Putamen (tissue), 1 donor: ENCODE results near the gene TGFBR2.
A peak's percentile ranks its signal among the peaks of the same experiment; 100 is the strongest.

Source experiments
- DNase-seq: peaks from one replicate; pipeline ENCODE4 v3.0.0-alpha.2; 2016; ENCODE audit warnings: low spot score

The TGFBR2 gene

GRCh38 chr3:30606301-30607031, at the start of gene TGFBR2:
TSS of gene TGFBR2 (plus strand) at chr3:30606601. CDS start at chr3:30606884, 283 bp downstream.
- peak; percentile 69 for DNase-seq

DNA sequence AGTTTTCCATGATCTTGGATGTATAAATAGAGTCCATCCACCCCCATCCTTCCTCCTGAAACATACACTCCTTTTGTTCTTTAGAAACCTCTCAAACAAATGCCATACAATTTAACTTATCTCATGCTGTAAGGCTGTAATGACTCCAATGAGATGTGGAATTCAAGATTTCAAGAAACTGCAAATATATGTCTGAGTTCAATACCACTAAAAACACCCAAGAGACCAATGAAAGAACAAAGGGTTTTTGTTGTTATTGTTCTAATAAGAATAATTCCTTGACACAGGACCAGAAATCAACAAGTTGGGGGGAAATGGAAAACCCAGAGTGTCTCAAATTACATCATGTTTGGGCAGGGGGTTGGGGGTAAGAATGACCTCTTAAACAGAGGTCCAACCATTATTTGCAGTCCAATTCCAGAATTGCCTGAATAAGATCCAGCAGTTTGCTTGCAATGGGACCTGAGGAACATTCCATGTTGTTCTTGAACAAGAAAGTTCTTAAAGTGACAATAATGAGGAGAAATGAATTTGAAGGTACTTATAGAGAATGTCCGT, 48.6 kb upstream of the TGFBR2 start:
- DNase-seq, result no peak

DNA sequence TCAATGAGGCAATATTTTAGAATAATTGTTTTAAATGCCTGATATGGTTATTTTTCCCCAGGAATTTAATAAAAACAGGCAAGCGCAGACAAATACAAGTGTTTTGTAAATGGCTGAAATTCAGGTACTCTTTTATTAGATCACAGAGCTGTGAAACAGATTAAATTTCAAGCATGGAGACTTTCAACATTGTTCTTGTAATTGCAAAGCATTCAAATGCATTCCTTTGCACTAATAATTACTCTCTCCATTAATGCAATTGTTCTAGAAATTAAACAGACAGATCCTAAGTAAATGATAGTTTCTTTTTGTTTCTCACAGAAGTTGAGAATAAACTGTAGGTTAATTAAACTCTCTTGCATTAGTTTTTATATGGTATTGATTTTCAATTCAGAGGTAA, 42.4 kb upstream of the TGFBR2 start:
- no peak for DNase-seq

DNA sequence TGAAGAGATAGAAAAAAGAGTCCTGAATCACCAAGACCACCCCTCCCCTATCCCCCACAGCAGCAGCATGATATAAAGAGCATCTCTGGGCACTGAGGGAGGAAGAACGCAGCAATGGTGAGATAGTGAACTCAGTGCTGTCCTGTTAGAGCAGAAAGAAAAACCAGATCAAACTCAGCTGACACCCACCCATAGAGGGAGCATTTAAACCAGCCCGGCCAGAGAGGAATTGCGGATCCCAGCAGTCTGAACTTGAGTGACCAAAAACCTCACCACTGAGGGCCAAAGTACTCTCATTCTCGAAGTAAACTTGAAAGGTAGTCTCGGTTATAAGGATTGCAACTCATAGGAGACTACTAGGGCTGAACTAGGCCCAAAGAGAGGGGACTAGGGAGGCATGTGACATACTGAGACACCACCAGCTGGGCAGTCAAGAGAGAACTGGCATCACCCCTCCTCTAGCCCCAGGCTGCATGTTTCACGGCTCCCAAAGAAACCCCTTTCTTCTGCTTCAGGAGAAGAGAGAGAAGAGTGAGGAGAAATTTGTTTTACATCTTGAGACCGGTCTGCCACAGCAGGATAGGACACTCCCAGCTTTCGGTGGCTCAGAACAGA, 39.2 kb upstream of the TGFBR2 start:
- DNase-seq, result no peak

- no peak for DNase-seq
These were observed 29.5 kb upstream of the TGFBR2 start for GRCh38 chr3:30576946-30577345.

GRCh38 chr3:30577788-30578187, 28.6 kb upstream of the TGFBR2 start:
- no peak for DNase-seq

DNA sequence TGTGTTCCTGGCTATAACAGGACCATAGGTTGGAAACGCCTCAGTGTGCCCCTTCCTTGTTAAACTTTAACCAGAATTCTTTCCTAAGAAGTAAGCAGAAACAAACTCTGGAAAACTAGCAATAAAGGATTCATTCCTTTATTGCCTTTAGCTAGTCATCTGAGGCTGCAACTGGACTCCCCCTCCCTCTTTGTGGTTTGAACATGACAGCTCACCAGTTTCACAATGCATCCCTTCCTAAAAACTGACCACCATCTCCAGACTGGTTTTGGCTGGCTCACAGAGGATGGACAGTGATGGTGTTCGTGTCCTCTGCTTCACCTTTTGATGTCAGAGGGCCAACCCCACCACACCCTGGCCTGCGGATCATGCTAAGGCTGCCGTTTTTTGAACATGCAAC, 27.9 kb upstream of the TGFBR2 start:
- peak; percentile 10 for DNase-seq

- no peak for DNase-seq
These were observed 27.3 kb upstream of the TGFBR2 start for GRCh38 chr3:30578986-30579579.

- no peak for DNase-seq
These were observed 25.3 kb upstream of the TGFBR2 start for GRCh38 chr3:30581067-30581585.

- no peak for DNase-seq
These were observed 24.4 kb upstream of the TGFBR2 start for GRCh38 chr3:30581982-30582381.

- no peak for DNase-seq
These were observed 22.4 kb upstream of the TGFBR2 start for GRCh38 chr3:30583973-30584372.

- DNase-seq, result no peak
These were observed 20.7 kb upstream of the TGFBR2 start for GRCh38 chr3:30585654-30586053.

GRCh38 chr3:30586096-30586805, 20.1 kb upstream of the TGFBR2 start:
- DNase-seq, result no peak

GRCh38 chr3:30586806-30587486, 19.5 kb upstream of the TGFBR2 start:
- DNase-seq, result no peak

GRCh38 chr3:30587904-30588303, 18.5 kb upstream of the TGFBR2 start:
- DNase-seq, result no peak

DNA sequence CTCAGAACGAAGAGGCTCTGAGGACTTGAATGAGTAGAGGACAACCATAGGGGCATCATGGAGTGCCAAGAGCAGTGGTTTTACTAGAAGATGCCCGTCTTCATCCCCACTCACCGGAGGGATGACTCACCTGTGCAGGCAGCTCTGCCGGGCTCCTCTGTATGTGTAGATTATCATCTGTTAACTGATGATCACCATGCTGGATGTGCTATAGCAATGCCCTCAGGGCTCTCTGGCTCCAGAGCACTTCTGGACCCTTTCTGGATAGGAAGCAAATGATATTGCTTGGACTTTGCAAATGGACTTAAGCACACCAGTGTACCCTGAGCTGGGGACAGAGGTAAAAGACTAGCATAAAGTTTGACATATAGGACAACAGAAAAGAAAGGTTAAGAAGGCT, 10.2 kb upstream of the TGFBR2 start:
- no peak for DNase-seq

DNA sequence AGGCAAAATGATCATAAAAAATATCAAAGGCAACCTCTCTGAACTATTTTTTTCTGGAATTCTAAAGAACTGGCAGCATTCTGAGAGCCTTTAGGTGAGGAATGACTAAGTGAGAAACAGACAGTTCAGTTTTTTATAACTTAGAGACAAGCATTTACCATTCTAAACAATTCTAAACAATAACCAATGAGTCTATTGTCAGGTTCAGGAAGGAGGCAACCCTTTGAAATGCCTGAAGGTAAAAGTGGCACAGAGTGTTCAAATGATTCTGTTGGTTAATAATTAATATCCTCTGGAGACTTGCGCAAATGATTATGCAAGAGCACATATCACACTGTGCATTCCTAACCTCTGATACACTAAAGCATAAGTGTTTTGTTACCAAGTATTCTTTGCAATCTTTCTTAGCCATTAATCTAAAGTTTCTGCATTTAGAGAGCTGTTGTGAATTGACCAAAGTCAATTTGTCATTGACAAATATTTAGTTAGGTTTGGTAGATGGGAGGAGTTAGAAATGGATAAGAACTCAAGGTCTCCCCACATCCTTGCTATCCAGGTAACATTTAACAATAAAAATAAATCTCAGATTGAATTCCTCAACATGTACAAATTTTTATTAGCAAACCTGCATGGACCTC, 9.2 kb upstream of the TGFBR2 start:
- no peak for DNase-seq

GRCh38 chr3:30597769-30598134, 8.6 kb upstream of the TGFBR2 start:
- no peak for DNase-seq

DNA sequence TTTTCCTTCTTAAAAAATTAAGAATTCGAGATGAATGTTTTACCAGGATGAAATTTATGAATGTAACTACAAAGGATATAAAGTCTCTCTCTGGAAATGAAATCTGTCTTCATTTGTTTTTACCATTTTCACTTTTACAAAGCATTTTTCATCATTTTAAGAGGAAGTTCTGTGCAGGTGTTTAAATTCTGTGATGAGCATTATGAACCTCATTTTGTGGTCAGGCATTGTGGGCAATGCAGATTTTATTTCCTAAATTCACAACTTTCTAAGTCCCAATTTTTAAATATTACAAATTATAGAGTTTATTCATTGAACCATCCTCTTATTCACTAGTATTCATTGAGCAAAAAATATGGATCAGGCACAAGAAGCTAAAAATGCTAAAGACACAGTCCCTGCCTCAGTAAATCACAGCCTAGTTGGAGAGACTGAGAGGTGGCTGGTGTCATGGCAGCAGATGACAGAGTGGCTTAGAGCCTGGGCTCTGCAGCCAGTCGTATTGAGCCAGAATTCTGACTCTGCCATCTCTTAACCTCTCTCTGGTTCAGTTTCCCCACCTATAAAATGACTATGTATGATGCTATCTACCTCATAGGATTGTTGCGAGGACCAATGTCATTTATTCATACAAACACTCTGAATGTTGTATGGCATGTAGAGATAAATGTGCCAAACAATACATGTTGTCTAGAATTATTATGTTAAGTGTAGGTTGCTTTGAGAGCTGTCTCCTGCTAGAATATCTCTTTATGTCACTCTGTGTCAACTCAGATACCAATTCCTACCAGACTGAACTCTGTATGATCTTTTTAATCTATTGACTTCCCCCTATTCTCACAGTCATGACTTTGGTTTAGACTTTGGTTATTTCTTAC, 7.5 kb upstream of the TGFBR2 start:
- no peak for DNase-seq

DNA sequence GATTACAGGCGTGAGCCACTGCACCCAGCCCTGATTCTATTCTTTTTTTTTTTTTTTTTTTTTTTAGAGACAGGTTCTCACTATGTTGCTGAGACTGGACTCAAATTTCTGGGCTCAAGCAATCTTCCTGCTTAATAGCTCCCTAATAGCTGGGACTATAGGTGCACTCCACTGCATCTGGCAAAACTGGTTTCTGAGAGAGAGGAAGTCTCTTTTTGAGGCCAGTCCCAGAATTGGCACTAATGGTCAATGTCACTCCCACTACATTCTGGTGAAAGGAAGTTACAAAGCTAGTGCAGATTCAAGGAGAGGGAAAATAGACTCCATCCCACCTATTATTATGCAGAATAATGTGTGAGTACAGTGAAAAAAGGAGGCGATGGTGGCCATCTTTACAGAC, 5.8 kb upstream of the TGFBR2 start:
- no peak for DNase-seq
